Measurements from ENCODE around the gene TIE1.
"Not testable (repeated sequence)": the region's sequence is repeated elsewhere in the genome, so short reads cannot be mapped to it uniquely, and the experiment has no call there.

TIE1 gene

DNA sequence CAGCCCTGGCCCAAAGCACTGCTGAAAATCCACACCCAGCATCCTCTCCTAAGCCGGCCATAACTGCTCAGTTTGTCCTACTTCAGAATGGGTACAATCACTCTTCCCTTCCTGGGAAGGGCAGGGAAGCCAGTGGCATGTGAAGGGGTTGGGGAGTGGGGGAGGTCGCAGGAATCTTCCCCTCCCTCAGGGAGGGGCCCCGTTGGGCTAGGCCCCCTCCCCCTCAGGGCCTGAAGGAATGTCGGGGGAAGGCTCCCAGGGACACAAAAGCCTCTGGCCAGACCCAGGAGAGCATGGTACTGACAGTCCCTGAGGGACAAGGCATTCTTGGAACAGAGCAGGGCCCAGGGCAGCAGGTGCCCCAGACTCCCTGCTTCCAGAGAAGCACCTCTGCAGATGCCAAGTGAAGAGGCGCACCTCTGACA lies 65.8 kb downstream of the TIE1 start:
- H3K9me3 ChIP-seq (ENCODE audit: low read depth, low read length): no peaks in the 10 kb centered on the region
- H3K9ac ChIP-seq (ENCODE audit: insufficient read length): no peak overlapping the region
- DNase-seq (ENCODE audit: low read depth, low spot score): no peak
- peaks cover 34% of the 10 kb centered on the region for H3K36me3 ChIP-seq (ENCODE audit: insufficient read depth, low read length)
- no peak overlapping the region for H3K27ac ChIP-seq
- TF ChIP-seq EZH2 (IDR thresholded peaks at IDR 0.05): no peak
- no peak for TF ChIP-seq FOXP2 (optimal IDR thresholded peaks at IDR 0.05; ENCODE audit: control extremely low read depth, extremely low read length, insufficient read depth)
- TF ChIP-seq POLR2AphosphoS5 (IDR thresholded peaks at IDR 0.05; ENCODE audit: borderline replicate concordance, low read depth, low read length): no peak
- peak overlapping the region; percentile 95 for H3K4me3 ChIP-seq

DNA sequence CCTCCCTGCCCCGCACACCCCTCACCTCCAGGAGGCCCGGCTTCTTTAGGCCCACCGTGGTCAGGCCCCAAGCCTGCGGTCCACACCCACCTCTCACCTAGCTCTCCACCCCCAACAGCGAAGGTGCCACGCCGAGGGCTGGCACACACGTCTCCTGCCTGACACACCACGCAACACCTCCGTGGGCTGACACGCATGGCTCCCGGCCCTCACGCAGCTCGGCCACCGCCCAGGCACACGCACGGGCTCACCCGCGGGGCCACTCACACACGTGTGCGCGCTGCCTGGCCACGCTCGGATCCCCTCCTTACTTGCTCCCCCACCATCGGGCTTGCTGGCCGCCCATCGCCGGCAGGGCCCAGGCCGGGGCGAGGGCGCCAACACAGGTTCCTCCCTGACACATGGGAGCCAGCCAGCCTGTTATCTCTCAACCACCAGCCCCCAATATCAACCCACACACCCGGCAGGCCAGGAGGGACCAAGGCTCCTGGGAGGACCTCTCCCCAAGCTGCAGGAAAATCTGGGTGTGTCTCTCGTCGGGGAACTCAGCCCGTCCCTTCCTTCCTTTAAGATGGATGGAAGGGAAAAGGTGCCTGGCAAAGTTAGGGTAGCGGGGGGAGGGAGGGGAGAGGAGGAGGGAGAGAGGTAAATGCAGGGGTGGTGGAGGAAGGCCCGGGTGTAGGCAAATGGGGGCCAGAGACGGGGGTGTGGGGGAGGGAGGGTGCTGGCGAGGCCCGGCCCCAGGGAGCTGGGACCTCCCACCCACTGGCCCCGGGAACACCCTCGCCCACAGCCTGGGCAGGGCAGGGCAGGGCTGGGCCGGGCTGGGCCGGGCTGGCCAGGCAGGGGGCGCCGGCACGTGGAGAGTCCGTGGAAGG lies 66.5 kb downstream of the TIE1 start:
- Histone ChIP-seq H3K4me3 (peak overlapping the region; percentile 95), H3K9ac (ENCODE audit: insufficient read length) (peak overlapping the region; percentile 63), H3K9me3 (ENCODE audit: low read depth, low read length) (no peaks in the 10 kb centered on the region), H3K27ac (no peak overlapping the region), H3K36me3 (ENCODE audit: insufficient read depth, low read length) (peaks cover 27% of the 10 kb centered on the region)
- DNase-seq (ENCODE audit: low read depth, low spot score): no peak
- TF ChIP-seq FOXP2 (optimal IDR thresholded peaks at IDR 0.05; ENCODE audit: control extremely low read depth, extremely low read length, insufficient read depth) (no peak), POLR2AphosphoS5 (IDR thresholded peaks at IDR 0.05; ENCODE audit: borderline replicate concordance, low read depth, low read length) (no peak), EZH2 (IDR thresholded peaks at IDR 0.05) (no peak)

DNA sequence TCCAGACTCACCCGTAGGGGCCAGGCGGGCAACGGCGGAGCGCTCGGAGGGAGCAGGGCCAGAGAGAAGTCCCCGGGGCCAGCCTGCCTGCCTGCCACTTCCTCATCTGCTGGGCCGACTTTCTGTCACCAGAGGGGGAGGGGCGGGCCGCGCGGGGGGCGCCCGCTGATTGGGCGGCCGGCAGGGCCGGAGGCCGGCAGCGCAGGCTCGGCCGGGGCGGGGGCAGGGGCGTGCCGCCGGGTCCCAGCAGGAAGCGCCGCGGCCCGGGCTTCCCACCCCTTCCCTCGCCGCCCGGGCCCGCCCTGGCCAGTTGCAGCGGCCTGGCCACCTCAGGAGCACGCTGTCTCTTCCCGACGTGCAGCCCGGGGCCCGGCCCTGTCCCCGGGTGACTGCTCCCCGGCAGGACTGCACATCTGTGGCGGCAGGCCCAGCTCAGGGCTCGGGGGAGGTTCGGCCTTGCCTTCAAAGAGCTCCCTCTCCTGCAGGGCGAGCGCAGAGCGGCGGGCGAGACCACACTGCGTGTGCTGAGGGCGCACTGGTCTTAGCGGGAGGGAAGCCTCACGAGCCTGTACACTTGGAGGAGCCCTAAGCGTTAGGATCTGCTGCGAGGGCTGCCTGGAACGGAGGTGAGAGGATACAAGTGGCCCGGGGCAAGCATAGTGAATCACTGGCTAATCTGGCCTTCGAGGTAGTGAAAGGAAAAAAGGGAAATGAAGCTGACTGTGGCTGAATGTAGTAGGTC lies 67.3 kb downstream of the TIE1 start, which contains the start of gene ELOVL1:
TSS of gene ELOVL1 (minus strand) at position 108 of the 742 bp plus-strand sequence. CDS start 2,402 bp downstream, outside the sequence.
- TF ChIP-seq EZH2 (IDR thresholded peaks at IDR 0.05) (no peak), FOXP2 (optimal IDR thresholded peaks at IDR 0.05; ENCODE audit: control extremely low read depth, extremely low read length, insufficient read depth) (no peak), POLR2AphosphoS5 (IDR thresholded peaks at IDR 0.05; ENCODE audit: borderline replicate concordance, low read depth, low read length) (peak; percentile 84)
- no peak for DNase-seq (ENCODE audit: low read depth, low spot score)
- peak within 1 kb of the TSS; percentile 95 for H3K4me3 ChIP-seq
- H3K27ac ChIP-seq: peak within 1 kb of the TSS; percentile 27; the same call in 1 of the 2 replicates
- peaks cover 19% of the 10 kb centered on the region for H3K36me3 ChIP-seq (ENCODE audit: insufficient read depth, low read length)
- H3K9ac ChIP-seq (ENCODE audit: insufficient read length): peak within 1 kb of the TSS; percentile 84
- H3K9me3 ChIP-seq (ENCODE audit: low read depth, low read length): no peaks in the 10 kb centered on the region

DNA sequence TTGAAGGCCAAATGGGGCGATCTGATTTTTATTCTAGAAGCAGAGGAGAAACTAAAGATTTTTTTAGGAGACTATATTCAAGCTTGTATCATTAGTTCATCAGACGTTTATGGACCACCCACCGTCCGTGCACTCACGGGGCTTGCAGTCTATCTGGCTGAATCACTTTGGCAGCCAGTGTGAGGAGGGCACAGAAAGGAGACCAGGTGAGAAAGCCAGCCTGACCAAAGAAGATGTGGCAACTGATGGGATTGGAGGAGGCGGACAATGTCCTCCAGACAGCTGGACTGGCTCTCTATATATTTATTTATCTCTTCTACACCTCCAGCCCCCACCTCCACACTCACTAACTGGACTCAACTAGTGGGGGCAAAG lies 67.9 kb downstream of the TIE1 start:
- Histone ChIP-seq H3K36me3 (ENCODE audit: insufficient read depth, low read length) (peaks cover 14% of the 10 kb centered on the region; the same call in 1 of the 2 replicates), H3K9ac (ENCODE audit: insufficient read length) (peak overlapping the region; percentile 84), H3K9me3 (ENCODE audit: low read depth, low read length) (no peaks in the 10 kb centered on the region), H3K27ac (peak overlapping the region; percentile 27; the same call in 1 of the 2 replicates), H3K4me3 (peak overlapping the region; percentile 95)
- TF ChIP-seq FOXP2 (optimal IDR thresholded peaks at IDR 0.05; ENCODE audit: control extremely low read depth, extremely low read length, insufficient read depth) (no peak), POLR2AphosphoS5 (IDR thresholded peaks at IDR 0.05; ENCODE audit: borderline replicate concordance, low read depth, low read length) (no peak), EZH2 (IDR thresholded peaks at IDR 0.05) (no peak)
- DNase-seq (ENCODE audit: low read depth, low spot score): no peak

DNA sequence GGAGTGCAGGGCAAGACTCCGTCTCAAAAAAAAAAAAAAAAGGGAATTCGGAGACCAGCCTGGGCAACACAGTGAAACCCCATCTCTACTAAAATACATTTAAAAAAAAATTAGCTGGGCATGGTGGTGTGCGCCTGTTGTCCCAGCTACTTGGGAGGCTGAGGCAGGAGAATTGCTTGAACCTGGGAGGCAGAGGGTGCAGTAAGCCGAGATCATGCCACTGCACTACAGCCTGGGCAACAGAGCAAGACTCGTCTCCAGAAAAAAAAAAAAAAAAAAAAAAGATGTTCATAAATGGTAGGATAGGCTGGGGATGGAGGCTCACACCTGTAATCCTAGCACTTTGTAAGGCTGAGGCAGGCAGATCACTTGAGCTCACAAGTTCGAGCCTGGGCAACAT lies 69.0 kb downstream of the TIE1 start:
- not testable (repeated sequence) for H3K4me3 ChIP-seq; H3K27ac ChIP-seq; DNase-seq (ENCODE audit: low read depth, low spot score); H3K9ac ChIP-seq (ENCODE audit: insufficient read length); H3K9me3 ChIP-seq (ENCODE audit: low read depth, low read length); H3K36me3 ChIP-seq (ENCODE audit: insufficient read depth, low read length)

DNA sequence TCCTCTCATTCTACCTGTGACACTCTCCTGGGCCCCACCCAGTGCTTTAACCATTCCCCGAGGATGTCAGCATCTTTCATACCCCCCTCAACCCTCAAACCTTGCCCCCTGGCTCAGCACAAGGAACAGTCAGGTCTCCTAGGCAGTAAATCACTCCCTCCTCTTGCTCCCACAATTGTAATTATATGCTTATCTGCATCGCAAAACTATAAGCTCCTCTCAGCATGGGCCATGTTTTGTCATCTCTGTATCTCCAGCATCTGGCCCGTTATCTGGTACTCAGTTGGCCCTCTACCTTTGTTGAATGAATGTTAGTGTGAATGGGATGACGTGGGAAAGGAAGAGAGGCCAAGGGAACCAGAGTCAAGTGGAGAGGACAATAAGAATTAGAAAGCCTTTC lies 69.8 kb downstream of the TIE1 start:
- H3K9ac ChIP-seq (ENCODE audit: insufficient read length): no peak overlapping the region
- DNase-seq (ENCODE audit: low read depth, low spot score): no peak
- TF ChIP-seq POLR2AphosphoS5 (IDR thresholded peaks at IDR 0.05; ENCODE audit: borderline replicate concordance, low read depth, low read length) (no peak), EZH2 (IDR thresholded peaks at IDR 0.05) (no peak), FOXP2 (optimal IDR thresholded peaks at IDR 0.05; ENCODE audit: control extremely low read depth, extremely low read length, insufficient read depth) (no peak)
- H3K4me3 ChIP-seq: no peak overlapping the region
- no peak overlapping the region for H3K27ac ChIP-seq
- no peaks in the 10 kb centered on the region for H3K9me3 ChIP-seq (ENCODE audit: low read depth, low read length)
- H3K36me3 ChIP-seq (ENCODE audit: insufficient read depth, low read length): no peaks in the 10 kb centered on the region

DNA sequence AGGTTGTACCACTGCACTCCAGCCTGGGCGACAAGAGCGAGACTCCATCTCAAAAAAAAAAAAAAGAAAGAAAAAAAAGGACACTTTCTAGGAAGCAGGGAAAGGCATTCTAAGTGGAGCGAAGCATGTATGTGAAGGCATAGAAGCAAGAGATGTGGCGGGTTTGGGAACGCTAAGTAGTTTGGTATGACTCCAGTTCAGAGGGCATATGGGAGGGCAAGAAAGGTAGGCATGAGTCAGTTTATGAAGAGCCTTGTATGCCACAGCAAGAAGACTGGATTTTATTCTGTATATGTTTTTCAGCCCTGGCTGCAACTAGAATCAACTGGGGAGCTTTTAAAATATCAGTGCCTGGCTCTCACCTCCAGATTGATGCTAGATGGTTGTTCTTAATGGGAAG lies 71.4 kb downstream of the TIE1 start:
- no peak for TF ChIP-seq EZH2 (IDR thresholded peaks at IDR 0.05)
- no peak for TF ChIP-seq FOXP2 (optimal IDR thresholded peaks at IDR 0.05; ENCODE audit: control extremely low read depth, extremely low read length, insufficient read depth)
- no peak for TF ChIP-seq POLR2AphosphoS5 (IDR thresholded peaks at IDR 0.05; ENCODE audit: borderline replicate concordance, low read depth, low read length)
- H3K27ac ChIP-seq: no peak overlapping the region
- H3K4me3 ChIP-seq: no peak overlapping the region
- DNase-seq (ENCODE audit: low read depth, low spot score): no peak
- H3K9ac ChIP-seq (ENCODE audit: insufficient read length): no peak overlapping the region
- no peaks in the 10 kb centered on the region for H3K9me3 ChIP-seq (ENCODE audit: low read depth, low read length)
- no peaks in the 10 kb centered on the region for H3K36me3 ChIP-seq (ENCODE audit: insufficient read depth, low read length)
